Activated CD8-positive, alpha-beta memory T cell treated with anti-CD3 and anti-CD28 coated beads, Interleukin-2, amount 50 U/mL, for 24 hours (primary cell): ENCODE results near the gene ROBO2.

Experiments
- DNase-seq: peaks from one replicate; pipeline ENCODE4 v3.0.0-alpha.2; 2020; ENCODE audit errors: extremely low read depth

Gene ROBO2

DNA sequence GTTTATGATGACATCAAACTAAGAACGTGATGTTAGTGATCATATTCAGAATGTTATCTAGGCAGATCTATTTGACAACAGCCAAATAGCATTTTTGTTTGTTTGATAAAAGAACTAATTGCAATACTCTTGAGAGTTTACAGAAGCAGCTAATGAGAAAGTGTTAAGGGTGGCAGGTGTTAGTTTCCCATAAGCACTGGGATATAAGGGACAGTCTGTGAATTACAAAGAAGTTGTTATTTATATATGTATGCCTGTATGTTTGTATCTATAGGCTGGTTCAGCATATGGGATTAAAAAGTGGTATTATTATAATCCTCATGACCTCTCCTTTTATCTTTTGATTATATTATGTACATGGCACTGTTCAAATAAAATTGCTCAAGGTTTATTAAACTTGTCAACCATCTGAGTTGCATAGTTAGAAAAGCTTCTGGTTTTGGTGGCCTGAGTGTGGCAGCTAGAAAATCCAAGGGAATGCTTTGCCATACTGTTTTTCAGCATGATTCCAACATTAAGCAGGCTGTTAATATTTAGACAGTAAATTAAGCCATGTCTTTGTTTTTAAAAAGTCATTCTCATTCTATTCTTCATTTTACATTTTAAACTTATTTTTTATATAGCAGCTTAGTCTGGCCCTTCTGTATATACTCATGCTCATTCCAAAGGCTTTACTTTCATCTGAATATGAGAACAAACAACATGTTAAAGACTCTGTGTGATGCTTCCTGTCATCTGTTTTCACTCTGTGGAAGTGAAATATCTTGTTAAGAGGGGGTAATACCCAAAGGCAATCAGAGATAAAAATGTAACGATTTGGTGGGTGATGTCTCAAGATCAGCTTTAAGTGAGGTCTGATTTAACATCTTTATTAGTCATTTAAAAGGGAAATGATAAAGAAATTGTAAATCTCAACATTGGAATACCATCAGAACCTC lies 13.1 kb downstream of the ROBO2 start:
- DNase-seq, result no peak

DNA sequence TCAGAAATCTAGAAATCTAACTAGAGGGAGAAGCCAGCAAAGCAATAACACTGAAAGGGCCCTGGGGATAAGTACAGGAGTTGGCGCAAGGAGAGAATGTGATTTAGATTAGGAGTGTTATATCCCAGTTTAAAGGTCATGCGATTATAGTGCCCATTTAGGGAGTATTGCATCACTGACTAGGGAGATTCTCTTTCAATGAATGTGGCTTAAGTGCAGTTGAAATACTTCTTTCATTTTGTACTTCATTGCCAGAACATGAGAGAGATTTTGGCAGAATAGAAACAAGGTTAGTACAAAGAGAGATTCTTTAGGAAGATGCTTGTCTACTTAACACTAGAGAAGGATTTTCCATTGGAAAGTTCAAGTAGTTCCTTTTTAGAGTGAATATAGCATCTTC lies 13.9 kb downstream of the ROBO2 start:
- no peak for DNase-seq

DNA sequence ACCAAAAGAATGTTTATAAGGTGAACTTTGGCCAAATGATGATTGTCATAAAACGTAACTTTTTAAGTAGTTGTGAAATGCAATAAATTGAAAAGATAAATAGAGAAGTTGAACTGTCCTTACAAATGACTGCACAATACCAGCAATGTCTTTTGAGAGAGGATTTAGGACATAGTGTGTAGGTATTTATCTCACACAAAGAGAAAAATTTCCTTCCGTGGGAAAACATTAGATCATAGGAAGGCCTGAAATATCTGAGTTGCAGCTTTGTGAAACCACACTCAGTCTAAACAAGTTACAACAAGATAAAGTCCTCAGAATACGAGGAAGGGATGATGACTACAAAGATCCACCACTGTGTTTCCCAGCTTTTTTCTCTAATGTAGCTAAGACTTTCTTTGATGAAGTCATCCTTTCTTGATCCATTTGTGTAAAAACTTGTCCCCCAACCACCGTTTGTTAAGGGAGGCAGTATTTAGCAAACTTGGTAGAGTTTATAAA lies 16.0 kb downstream of the ROBO2 start:
- no peak for DNase-seq

DNA sequence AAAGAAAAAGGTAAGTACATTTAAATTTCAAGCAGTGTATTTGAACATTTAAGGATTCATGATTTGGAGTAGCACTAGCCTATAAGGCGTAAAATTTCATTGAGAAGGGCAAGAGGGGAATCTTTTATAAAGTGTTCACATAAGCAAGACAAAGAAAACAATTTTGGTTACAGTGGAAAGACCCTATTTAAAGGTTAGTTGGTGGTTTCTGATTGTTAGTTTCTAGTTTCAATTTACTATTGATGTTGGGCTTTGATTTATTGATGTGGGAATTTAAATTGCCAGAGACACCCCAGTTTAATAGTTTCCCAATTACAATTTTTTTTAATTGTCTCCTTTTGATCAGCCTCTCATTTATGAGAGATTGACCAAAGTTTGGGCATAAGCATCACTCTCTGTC lies 19.5 kb downstream of the ROBO2 start:
- DNase-seq, result no peak

DNA sequence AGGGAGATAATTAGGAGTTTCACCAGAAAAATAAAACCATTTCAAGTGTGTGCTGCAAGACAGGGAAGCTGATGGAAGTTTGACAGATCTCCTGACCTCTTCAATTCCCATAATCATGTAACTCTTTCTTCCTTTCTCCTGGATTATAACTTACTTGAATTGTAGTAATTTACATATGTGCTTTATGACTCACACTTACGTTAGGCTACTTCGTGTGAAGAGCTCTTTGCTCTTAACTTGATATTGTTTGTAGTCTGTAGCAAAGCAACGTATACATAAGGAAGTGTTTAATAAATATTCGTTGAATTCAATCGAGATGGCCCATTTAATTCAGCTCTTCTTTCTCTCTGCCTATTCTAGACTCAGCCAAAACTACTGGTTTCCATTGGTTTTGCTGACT lies 23.5 kb downstream of the ROBO2 start:
- no peak for DNase-seq

DNA sequence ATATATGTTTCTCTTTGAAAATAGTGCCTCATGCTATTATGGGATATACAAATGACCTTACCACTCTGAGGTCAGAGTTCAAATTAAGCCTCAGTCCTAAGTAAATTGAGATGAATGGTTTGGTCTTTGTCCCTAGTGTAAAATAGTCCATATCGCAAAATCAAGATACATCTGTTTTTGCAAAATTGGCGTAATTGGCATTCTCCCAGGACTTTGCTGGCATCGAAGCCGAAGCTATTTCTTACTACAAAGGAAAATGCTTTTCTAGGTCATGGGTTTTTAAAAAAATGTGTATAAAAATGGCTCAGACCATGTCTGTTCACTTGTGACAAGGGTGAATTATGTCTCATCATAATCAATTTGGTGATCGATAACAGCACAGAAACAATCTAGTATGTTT lies 25.9 kb downstream of the ROBO2 start:
- no peak for DNase-seq

DNA sequence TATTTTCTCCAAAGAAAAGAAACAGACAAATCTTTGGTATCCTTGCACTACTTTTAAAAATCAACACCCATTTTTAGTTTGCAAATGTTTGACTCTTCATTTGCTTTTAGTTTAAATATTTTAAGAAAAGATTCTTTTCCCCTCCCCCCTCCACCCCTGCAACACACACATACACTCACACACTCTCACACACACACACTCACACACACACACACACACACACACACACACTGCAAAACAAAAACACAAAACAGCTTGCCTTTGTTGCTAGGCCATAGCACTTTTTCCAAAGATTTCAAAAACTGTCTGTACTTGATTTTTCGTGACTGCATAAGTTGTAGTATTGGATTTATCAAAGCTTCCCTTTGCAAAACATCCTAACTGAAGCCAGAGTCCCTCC lies 26.9 kb downstream of the ROBO2 start:
- DNase-seq, result no peak

DNA sequence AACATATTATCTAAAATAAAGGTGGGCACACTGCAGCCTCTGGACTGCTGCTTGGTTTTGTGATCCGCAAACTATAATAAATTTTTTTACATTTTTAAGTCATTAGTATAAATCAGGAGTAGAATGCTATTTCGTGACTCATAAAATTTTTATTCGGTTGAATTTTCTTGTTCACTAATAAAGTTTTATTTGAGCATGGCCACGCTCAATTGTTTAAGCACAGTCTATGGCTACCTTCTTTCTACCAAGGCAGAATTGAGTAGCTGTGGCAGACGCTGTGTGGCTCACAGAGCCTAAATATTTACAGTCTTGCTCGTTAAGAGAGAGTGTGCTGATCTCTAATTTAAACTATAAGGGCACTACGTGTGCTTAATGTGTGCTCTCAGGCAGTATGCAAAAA lies 28.9 kb downstream of the ROBO2 start:
- DNase-seq, result no peak

DNA sequence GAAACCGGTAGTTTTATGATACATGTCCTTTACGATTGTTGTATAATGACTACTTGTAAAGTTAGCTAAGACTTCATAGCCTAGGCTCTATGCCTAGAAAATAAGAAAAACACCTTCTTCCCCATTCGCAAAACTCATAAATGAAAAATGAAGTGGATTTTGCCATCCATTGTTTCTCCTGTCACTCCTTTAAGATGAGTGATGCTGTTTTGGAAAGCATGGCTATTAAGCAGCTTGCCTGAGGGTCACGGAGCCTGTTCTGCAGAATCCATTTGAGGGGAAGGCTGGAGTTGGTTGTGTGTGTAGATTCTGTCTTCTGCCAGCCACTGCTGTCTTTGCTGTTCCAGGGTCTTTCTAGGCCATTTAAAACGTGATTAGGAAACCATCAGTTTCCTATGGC lies 31.5 kb downstream of the ROBO2 start:
- no peak for DNase-seq

DNA sequence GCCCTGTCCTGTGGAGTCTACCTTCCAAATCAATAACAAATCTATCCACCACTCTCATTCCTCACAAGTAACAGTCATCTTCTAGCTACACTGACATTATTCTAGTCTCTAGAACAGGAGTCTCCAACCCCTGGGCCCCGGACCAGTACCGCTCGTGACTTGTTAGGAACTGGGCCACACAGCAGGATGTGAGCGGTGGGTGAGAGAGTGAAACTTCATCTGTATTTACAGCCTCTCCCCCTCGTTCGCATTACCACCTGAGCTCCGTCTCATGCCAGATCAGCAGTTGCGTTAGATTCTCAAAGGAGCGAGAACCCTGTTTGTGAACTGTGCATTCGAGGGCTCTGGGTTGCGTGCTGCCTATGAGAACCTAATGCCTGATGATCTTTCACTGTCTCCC lies 31.9 kb downstream of the ROBO2 start:
- no peak for DNase-seq

DNA sequence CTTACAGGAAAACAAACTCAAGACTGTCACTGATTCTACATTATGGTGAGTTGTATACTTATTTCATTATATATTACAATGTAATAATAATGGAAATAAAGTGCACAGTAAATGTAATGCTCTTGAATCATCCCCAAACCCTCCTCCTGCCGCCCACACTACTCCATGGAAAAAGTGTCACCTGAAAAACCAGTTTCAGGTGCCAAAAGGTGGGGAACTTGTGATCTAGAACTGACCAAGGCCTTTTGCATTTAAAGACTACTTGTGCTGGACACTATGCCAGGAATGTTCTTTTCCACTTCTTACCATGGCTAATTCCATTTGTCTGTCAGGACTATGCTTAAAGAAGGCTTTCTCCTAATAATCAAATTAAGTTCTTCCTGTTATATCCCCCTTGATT lies 32.3 kb downstream of the ROBO2 start:
- no peak for DNase-seq

DNA sequence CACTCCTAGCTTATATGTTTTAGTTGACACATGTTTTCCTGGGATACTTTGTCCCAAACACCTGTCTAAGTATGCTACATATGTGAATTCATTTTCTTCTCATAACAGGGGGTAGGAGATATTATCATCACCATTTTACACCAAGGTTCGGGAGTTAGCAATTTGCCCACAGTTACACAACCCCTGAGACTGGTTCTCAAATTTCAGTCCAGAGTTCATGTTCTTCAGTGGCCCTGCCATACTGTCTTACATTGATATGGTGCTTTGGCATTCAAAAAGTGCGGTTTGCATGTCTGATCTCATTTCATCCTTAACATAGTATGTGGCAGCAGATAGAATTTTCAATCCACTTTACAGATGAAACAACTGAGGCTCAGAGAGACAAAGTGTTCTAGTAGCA lies 38.4 kb downstream of the ROBO2 start:
- DNase-seq, result no peak

DNA sequence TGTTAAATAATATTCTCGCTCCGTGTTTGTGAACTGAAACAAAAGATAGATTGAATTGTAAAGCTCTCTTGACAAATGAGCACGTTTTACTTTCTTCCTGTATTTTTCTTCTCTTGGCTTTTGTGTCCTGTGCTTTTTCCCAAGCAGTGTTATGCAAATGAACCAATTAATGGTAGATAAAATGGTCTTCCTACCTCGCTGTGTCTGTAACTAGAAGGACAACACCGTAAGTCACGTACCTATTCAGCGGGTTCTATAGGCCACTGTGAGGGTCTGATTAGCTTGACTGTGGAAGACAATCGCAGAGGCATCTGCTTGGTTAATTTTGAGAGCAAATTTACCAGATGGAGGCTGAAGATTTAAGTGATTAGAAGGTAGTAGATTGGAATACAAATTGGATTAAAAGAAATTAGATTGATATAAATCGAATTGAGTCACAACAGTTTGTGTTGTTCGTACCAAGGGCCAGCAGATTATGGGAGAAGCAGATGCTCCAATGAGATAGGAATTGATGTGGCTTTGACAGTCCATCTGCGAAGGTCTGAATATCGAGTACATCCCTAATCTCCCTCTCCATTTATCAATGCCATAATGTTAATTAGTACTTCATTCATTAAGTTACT lies 40.2 kb downstream of the ROBO2 start:
- no peak for DNase-seq

DNA sequence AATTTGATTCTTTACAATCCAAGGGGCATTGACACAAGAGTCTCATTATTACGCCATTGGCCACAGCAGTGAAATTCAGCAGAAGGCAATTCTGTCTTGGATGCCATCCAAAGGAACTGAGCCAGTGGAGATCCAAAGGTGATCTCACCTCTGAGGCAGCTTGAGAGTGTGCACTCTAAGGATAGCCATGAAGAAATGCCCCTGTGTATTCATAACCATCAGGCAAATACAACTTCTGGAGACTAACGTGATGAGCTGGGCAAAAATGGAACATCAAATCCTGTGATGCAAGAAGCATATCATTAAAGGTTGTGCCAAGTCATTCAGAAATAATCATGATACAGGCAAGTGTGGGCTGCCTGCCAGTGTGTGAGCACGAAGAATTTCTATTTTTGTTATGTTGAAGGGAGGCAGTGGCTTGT lies 41.4 kb downstream of the ROBO2 start:
- DNase-seq, result no peak

DNA sequence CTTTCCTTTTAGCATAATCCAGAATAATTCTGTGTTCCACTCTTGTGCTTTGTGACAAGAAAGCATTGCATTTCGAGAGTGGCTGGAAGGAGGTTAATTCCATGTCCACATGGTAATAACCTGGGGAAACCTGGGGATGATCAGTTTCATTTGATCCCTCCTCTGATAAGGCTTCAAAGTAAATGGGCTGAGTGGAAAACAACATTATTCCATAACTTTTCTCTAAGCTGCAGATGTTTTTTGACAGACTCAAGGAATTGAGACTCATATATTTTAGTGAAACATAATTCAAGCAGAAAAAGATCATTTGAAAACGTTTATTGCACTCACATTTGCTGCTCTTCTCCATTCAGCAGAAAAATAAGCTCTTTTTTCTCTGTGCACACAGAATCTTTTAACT lies 44.6 kb downstream of the ROBO2 start:
- no peak for DNase-seq

DNA sequence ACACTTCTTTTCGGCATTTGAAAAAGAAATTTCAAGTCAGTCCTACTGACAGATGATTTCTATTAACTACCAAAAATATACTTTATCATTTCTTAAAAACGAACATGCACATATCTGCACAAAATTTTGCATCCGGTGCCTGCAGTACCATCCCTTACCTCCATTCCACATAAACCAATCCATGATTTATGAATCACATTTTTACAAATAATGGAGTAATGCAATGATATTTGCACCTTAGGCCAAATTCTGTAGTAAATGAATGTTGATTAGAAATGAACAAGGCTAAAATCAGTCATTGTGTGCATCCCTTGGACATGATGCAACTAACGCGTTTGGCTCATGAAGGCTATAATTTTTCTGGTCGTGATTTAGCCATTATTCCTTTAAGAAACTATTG lies 46.5 kb downstream of the ROBO2 start:
- DNase-seq, result no peak

DNA sequence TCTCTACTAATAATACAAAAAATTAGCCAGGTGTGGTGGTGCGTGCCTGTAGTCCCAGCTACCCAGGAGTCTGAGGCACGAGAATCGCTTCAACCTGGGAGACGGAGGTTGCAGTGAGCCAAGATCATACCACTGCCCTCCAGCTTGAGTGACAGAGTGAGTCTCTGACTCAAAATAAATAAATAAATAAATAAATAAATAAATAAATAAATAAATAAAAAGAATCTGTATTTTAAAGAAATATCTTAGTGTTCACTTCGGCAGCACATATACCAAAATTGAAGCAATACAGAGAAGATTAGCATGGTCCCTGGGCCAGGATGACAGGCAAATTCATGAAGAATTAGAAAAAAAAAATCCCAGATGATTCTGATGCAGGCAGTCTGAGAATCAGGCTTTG lies 51.9 kb downstream of the ROBO2 start:
- DNase-seq, result no peak

DNA sequence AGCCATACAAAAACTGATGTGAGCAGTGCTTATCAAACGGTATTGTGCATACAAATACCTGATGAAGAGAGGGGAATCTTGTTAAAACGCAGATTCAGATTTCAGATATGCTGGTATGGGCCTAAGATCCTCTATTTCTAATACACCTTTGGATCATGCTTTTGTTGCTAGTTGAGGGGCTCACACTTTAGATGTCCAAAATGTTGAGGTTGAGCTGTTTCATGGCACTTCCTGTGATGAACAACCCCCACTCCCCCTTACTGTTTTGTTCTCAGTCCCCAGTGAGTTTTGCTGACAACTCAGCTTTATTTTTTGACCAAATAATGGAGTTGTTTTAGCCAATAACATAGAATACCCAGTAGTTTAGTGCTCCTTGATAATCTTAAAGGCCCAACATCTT lies 53.2 kb downstream of the ROBO2 start:
- DNase-seq, result no peak

DNA sequence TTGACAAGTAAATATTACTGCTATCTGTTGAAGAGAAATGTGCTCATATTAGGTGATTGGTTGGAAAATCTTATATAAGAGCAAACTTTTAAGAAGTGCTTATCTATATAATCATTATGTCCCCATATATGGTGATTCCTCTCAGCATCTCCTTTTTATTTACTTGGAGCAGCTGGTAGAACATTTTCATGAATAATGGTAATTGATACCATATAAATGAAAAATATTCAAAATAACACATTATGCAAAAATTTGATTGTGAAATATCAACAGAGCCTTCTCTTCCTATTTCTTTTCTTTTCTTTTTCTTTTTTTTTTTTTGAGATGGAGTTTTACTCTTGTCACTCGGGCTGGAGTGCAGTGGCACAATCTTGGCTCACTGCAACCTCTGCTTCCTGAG lies 56.2 kb downstream of the ROBO2 start:
- DNase-seq, result no peak

DNA sequence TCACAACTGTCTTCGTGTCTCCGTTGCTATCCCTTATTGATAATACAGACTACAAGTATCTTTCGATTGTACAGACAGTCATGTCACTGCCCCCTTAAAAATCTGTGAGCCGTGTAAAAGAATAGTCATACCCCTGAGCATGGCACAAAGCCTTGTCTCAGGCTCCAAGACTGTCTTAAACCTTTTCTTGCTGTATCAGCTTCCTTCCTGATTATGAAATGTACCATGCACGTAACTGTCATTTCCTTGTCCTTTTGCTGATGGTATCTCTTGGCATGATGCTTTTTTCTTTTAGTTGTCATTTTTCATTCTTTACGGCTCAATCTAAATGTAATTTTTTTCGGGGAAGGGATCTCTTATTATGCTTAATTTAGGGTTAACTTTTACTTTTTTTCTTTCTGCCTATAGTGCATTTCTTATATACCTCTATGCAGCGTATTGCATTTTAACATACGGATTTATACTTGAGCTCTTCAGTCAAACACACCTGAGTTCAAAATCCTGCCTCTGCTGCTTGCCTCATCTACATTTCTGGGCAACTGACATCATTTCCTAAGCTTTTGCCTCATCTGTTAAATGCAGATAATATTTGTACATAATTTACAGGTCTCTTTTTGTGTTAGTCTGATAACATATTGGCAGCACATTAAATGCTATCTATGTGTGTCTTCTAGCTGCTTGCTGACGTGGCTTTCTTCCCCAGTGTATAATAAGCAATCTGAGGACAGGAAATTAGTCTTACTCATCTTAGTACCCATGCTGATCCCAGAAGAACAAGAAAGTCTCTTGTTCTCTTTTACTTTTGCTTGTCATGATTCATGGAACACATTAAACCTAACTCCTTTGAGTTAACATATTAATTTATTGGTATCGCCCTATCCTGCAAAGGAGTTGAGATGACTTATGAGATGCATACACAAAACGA lies 57.3 kb downstream of the ROBO2 start:
- no peak for DNase-seq

DNA sequence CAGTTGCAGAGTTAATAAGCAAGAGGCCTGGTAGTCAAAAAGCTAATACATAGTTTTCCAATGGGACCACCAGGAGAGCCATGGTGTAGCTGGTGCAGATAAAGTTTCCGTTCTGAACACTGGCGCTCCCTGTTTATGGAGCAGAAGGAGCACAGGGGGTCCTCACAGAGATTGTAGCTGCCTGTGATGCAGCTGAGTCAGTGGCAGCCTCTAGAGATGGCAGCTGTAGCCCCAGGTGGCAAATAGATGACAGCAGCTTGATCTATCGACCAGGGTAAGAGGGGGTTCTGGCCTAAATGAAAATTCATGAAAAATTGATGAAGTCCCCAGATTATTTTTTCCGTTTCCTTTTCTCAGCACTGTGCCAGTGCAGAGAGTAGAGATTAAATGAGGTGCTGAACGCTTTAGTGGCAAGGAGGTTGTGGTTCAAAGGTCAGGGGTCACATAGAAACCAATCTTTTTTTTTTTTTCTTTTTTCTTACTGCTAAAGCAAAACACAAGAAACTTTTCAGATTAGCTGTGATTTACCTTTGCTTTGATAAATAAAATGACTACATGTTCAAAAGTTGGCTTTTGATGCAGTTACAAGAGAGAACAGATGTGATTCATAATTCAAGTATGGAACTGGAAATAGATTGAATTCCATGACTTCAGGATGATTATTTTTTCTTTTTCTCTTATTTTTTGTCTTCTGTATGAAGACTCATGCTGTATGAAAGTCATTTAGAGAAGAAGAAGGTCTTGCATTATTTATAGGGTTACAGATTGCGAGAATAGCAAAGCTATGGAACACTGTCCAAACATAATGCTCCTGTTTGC lies 63.3 kb downstream of the ROBO2 start:
- DNase-seq, result no peak
